NT2/D1 (cell line): ENCODE data around the gene CHIC2.

Source experiments
- SUZ12 ChIP-seq: IDR thresholded peaks from 2 replicates; pipeline ENCODE4 v1.6.1; 2011; ENCODE audit not compliant: insufficient read length, insufficient read depth; ENCODE audit errors: extremely low read depth
- YY1 ChIP-seq: IDR thresholded peaks from 2 replicates; pipeline ENCODE4 v1.6.1; 2011; ENCODE audit not compliant: insufficient read length, insufficient read depth
- ZNF274 ChIP-seq: IDR thresholded peaks from 2 replicates; pipeline ENCODE4 v1.6.1; 2011; ENCODE audit warnings: mild to moderate bottlenecking, low read depth, low read length

- TF ChIP-seq SUZ12 (no peak), YY1 (no peak), ZNF274 (no peak)
Measured at GRCh38 chr4:54005475-54005874, 58.9 kb downstream of the CHIC2 start.
